22Rv1 (cell line): ENCODE data around the gene TMEM63C.

Source experiments
- ZFX ChIP-seq: fragments of 450-650 bp; IDR thresholded peaks from 2 replicates; pipeline ENCODE4 v1.6.1; 2017; ENCODE audit warnings: antibody characterized with exemption, borderline replicate concordance
- TF ChIP-seq, protein P1 (sequence below): fragments of 450-650 bp; IDR thresholded peaks from 2 replicates; pipeline ENCODE4 v1.5.1; 2017; ENCODE audit warnings: mild to moderate bottlenecking

DNA sequence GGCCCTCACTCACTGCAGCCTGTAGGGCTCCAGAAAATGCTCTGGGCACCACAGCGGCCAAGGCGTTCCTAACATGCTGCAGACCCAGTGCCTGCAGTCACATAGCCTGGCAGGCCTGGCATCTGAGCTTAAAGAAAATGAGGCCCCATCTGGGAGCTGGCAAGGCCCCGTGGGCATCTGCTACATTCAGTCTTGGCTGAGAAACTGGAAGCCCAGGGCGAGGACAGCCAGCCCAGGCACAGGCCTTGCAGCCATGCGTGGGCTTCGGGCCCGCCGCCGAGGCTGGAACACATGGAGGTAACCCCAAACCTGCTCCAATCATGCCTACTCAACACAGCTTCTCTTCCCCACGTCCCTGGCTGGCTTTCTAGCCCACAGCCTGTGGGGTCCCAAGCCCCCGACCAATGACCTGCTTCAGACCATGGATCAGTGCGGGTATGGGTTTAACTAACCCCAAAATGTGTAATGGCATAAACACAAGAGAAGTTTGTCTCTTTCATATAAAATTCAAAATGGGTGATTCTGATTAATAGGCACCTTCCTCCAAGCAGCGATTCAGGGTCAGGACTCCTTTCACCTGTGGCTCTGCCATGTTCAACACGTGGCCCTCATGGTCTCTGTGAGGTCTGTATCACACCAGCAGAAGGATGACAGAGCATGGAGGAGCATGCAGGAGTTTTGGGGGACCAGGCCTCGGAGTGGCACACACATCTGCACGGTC, 83.0 kb downstream of the TMEM63C start:
- TF ChIP-seq, protein P1, sequence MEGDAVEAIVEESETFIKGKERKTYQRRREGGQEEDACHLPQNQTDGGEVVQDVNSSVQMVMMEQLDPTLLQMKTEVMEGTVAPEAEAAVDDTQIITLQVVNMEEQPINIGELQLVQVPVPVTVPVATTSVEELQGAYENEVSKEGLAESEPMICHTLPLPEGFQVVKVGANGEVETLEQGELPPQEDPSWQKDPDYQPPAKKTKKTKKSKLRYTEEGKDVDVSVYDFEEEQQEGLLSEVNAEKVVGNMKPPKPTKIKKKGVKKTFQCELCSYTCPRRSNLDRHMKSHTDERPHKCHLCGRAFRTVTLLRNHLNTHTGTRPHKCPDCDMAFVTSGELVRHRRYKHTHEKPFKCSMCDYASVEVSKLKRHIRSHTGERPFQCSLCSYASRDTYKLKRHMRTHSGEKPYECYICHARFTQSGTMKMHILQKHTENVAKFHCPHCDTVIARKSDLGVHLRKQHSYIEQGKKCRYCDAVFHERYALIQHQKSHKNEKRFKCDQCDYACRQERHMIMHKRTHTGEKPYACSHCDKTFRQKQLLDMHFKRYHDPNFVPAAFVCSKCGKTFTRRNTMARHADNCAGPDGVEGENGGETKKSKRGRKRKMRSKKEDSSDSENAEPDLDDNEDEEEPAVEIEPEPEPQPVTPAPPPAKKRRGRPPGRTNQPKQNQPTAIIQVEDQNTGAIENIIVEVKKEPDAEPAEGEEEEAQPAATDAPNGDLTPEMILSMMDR: no peak
- no peak for TF ChIP-seq ZFX
